GM21423 (cell line): Measurements from ENCODE around the gene C1QTNF9B.
A peak's percentile ranks its signal among the peaks of the same experiment; 100 is the strongest.
"Not testable (repeated sequence)": the region's sequence is repeated elsewhere in the genome, so short reads cannot be mapped to it uniquely, and the experiment has no call there.

Experiments used
- ATAC-seq: cut with Tn5 transposase; IDR thresholded peaks from one replicate; pipeline ENCODE4 v1.9.1; 2021; ENCODE audit warnings: mild to moderate bottlenecking, moderate library complexity; ENCODE audit not compliant: unreplicated experiment

Gene C1QTNF9B

GRCh38 chr13:23894746-23895145 lies 2.6 kb downstream of the C1QTNF9B start:
- ATAC-seq, result not testable (repeated sequence)

DNA sequence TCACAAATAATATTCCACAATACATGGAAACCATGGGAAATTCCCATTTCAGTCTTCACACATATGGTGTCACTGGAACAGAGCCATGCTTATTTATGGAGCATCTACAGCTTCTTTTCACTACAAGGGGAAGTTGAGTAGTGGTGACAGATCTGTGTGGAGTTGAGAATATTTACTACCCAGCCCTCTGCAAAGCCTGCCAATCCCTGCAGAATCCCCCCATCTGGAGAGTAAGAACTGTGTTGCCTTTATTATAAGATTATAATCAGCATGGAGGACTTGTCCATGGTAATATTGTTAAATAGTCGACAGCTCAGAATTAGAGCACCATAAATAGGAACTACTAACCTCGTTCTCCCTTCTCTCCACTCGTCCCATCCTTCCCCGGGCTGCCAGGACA lies 3.5 kb downstream of the C1QTNF9B start:
- not testable (repeated sequence) for ATAC-seq

DNA sequence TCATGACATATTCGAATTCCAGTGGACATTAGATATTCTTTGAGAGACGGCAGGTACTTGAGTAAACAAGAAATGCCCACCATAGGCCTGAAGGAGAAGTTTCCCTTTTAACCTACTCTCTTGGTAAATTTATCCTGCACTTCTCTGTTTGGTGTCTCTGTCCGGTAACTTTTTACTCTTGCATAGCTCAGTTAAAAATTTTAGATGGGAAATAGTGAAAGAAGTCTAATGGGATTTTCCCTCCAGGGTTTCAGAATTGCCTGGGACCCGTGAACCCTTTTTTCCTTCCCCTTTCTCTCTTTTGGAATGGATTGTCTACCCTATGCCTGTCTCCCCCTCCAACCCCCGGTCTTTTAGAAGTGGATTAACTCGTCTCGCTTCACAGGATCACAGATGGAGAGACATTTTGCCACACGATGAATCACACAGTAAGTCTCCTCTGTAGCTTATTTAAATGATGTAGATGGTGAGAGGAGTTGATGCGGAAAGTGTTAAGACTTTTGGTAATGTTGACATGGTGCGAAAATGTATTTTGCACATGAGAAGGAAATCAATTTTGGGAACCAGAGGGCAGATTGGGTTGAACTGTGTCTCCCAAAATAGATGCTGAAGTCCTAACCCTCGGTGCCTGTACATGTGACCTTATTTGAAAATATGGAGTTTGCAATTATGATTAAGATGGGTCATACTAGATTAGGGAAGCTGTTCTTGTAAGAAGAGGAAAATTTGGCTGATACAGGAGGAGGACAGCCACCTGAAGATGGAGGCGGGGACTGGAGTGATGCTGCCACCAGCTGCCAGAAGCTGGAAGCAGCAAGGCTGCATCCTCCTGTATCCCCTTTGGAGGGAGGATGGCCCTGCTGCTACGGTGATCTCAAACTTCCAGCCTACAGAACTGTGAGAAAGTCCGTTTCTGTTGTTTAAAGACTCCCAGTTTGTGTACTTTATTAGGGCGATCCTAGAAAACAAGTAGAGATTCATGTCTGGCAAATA lies 7.4 kb downstream of the C1QTNF9B start:
- peak; percentile 10 for ATAC-seq

DNA sequence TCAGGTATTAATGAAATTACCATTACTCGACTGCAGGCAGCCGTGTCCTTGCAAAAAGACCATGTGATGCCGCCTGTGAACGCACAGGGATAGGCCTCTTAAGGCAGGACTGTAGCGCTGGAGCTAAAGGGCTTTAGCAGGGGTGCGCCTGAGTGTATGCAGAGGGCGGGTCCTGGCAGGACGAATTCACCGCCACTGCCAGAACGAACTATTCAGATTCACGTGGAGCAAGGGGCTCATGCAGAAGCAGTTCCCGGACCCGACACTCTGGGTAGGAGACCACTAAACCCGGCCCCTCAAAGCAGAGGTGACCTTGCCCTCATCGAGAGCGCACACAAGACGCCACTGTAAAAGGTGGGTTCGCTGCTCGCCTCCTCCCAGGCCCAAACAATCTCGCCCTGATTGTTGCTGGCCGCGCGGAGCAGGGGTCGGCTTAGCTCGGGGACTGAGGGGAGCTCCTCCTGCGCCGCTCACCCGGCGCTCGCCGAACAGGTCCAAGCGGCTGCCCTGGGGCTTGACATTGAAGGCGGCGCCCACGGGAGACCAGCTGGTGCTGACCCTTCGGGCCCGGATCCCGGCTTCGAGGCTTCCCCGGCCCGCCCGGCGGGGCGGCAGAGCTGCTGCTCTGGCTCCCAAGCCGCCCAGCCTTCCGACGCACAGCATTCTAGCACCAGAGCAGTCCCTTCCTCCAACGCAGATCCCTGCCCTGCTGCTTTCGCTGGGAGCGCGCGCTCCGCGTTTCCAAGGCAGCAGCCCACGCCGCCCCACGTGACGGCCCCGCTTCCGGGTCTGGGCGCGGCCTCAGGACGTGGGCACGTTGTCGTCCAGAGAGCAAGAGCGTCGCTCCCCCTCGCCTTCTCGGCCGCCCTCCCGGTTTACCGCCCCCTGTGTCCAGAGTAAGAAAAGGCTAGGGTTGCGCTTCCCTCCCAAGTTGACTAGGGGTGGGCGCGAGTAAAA lies 8.4 kb downstream of the C1QTNF9B start, which contains the start of gene MIPEP:
TSS of gene MIPEP (minus strand) at position 743 of the 957 bp plus-strand sequence. CDS start at position 663, 80 bp downstream.
- ATAC-seq, result peak; percentile 95

DNA sequence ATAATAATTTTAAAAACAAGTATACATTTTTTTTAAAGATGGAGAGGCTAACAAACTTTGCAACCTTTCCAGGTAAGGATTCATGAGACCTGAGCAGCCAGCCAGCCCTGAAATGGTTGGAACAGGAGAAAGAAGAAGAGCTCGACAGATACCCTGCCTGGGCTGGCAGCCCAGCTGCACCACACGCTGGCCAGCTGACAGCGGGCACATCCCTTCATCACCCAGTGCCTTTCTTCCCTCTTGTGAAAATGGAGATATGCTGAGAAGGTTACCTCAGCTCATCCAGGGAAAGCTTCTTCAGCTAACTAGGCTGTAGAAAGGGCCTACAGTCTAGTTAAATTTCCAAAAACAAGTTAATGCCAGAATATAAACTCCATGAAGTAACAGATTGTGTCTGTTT lies 12.9 kb downstream of the C1QTNF9B start:
- ATAC-seq, result not testable (repeated sequence)

GRCh38 chr13:23883255-23883654 lies 14.0 kb downstream of the C1QTNF9B start:
- no peak for ATAC-seq

DNA sequence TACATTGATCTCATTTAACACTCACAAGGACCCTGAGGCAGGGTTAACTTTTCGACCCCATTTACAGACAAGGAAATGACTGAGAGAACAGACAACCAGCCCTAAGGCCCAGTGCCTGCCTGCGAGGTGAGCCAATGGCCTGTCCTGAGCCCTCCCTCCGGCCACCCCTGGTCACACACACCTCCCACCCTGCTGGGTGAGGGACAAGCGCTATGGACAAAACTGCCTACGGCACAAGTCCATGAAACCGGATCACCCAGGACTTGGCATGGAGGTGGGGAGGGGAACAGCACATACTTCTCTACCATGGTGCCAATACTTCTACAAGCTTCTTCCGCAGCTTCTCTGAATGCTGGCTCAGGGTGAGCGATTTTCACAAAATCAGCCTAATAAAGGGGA lies 15.9 kb downstream of the C1QTNF9B start:
- not testable (repeated sequence) for ATAC-seq

- ATAC-seq, result not testable (repeated sequence)
These were observed 16.6 kb downstream of the C1QTNF9B start for GRCh38 chr13:23880493-23881401.

- ATAC-seq, result no peak
These were observed 20.0 kb downstream of the C1QTNF9B start for GRCh38 chr13:23877286-23877685.

- no peak for ATAC-seq
These were observed 21.0 kb downstream of the C1QTNF9B start for GRCh38 chr13:23876265-23876664.

GRCh38 chr13:23871616-23872220 lies 25.6 kb downstream of the C1QTNF9B start:
- ATAC-seq, result no peak

DNA sequence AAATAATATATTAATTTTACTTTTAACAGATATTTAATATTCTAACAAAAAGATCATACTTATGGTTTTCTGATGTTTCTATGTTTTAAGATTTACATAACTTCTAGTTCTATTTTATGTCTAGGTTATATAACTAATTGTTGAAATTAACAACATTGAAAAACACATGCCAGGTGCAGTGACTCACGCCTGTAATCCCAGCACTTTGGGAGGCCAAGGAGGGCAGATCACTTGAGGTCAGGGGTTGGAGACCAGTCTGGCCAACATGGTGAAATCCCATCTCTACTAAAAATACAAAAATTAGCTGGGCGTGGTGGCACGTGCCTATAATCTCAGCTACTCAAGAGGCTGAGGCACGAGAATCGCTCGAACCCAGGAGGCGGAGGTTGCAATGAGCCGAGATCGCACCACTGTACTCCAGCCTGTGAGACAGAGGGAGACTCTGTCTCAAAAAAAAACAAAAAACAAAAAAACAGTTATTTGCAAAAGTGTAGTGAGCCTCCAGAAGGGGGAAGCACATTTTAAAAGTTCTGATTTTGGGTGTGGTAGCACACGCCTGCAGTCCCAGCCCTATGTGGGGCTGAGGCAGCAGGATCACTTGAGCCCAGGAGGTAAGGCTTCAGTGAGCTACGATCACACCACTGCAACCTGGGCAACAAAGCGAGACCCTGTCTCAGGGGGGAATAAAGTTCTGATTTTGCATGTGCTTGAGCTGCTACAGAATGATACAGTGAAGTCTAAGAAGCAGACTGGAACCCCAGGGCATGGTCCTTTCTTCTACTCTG lies 26.8 kb downstream of the C1QTNF9B start:
- ATAC-seq, result no peak

- no peak for ATAC-seq
These were observed 28.8 kb downstream of the C1QTNF9B start for GRCh38 chr13:23868521-23868920.

GRCh38 chr13:23867027-23867491 lies 30.2 kb downstream of the C1QTNF9B start:
- no peak for ATAC-seq

DNA sequence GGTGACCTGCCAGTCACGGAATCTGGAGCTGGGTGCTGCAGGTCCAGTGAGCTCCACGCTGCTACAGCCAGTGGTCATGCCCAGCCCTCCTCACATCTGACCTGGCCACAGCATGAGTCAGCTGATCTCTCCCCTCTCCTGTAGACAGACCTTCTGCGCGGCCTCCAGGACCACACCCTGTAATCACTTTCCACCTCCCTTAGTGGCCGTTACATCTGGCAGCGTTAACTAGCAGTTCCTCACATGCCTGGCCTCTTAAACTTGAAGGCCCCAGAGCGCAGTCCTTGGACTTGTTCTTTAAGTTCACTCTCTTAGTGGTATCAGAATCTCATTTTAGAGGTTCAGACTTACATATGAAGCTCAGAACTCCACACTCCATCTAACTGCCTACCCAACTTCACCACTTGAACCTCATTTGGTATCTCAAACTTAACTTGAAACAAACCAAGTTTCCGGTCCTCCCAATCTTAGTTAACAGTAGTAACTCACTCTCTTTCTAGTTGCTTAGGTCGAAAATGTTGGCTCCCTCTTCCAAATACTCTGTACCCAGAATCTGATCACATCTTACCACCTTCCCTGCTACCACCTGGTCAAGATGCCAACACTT lies 30.8 kb downstream of the C1QTNF9B start:
- no peak for ATAC-seq

DNA sequence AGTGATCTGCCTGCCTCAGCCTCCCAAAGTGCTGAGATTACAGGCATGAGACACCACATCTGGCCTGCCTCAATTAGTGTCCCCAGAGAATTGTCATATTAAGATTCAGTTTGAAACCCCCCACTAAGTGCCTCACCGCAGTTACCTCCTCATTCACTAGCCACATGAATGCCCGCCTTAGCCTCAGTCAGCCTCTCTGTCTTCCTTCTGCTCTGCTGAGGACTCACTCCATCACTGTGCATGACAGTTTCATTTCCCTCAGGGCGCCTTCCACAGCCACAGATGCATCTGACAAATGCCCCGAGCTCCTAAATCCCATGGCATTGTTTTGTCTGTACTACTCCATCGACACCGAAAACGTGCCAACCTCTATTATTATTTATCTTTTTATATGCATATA lies 31.4 kb downstream of the C1QTNF9B start:
- no peak for ATAC-seq

DNA sequence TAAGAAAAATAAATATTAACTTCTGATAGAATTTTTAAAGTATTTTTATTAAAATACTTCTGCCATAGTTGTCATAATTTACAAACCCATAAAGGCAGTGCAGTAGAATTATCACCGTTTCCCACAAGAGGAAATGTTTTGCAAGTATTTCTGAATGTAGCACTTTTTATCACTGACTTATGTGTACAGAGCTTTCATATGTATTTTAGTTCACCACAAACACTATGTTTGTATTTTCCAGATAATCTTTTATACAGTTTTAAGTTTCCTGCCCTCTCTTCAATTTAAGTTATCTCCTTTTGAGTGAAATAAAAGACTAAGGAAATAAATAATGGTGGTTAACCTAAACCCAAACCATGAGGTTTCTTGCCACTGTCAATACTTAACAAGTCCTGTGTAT lies 32.3 kb downstream of the C1QTNF9B start:
- no peak for ATAC-seq

DNA sequence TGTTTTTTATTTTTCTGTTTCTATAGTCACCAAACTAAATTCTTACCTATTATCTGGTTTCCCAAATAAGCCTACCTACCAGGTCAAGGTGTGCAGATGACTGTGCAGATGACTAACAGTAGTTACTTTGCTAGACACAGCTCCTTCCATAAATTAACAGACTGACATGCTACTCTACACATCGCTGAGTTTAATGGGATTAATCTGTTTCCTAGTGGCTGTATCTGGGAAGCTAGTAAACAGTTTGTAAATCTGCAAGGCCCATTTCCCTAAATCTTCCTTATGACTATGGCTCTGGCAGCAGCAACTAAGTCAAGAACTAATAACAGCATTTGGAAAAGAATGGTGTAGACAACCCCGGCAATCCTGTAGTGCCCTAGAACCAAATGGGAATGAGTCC lies 36.0 kb downstream of the C1QTNF9B start:
- ATAC-seq, result no peak
